Measurements from ENCODE around the gene SPRR1A.

Gene SPRR1A

DNA sequence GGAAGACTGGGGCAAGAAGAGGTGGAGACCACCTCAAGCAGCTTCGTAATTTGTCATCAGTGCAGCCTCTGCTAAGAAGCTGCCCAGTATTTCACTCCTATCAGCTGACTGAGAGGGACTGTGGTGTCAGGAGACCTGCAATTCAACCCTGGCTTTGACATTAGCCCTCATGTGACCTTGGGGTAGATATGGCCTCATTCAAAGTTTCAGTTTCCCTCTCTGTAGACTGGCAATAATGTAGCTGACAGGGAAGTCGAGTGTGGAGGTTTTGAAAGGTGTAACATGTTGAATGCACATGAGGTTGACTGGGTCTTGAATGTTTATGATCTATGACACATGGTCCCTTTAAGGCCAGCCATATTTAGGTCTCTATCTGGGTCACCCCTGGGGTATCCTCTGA, 15.6 kb upstream of the SPRR1A start:
- H3K4me3 ChIP-seq (replicated peaks; ENCODE audit: low read depth, low read length): no peak overlapping the region
- TF ChIP-seq, protein P1, sequence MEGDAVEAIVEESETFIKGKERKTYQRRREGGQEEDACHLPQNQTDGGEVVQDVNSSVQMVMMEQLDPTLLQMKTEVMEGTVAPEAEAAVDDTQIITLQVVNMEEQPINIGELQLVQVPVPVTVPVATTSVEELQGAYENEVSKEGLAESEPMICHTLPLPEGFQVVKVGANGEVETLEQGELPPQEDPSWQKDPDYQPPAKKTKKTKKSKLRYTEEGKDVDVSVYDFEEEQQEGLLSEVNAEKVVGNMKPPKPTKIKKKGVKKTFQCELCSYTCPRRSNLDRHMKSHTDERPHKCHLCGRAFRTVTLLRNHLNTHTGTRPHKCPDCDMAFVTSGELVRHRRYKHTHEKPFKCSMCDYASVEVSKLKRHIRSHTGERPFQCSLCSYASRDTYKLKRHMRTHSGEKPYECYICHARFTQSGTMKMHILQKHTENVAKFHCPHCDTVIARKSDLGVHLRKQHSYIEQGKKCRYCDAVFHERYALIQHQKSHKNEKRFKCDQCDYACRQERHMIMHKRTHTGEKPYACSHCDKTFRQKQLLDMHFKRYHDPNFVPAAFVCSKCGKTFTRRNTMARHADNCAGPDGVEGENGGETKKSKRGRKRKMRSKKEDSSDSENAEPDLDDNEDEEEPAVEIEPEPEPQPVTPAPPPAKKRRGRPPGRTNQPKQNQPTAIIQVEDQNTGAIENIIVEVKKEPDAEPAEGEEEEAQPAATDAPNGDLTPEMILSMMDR (IDR thresholded peaks at IDR 0.05; ENCODE audit: low read depth, low read length, missing control alignments): no peak
- DNase-seq (ENCODE audit: extremely low read depth, low read depth): no peak

DNA sequence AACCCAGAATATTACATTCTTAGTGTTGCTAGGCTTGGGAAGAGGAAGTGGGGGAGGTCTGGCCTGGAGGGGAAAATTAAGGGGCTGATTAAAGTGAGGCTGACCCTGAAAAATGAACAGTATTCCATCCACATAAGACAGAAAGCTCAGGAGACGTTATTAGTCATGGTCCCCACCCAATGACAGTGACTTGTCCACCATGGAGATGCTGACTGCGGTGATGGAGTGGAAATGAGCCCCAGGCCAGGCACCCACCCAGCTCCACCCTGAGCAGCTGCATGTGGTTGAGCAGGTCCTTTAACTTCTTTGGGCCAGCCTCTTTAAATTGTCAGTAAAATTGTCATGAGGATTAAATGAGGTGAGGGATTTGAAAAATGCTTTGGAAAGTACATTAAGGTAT, 14.8 kb upstream of the SPRR1A start:
- DNase-seq (ENCODE audit: extremely low read depth, low read depth): no peak

DNA sequence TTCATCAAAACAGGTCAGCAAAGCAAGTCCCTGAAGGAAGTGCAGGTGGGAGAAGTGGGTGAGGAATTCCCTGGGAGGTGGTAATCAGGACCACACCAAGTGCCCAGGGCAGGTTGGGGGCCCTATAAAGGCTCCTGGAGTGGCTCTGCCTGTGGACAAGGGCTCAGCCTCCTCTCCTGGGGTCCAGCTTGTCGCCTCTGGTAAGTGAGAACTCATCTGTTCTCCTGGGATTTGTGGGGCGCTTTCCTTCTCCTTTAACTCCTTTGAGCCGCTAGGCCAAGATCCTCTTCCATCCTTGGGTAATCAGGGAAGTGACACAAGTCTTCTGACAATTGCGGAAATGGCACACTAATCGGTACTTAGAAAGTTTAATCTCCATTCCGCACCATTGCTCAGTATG, 13.4 kb upstream of the SPRR1A start, which contains the start of gene SPRR4:
SPRR4 (plus strand) TSS at position 154 of the 400 bp plus-strand sequence. CDS start 1,243 bp downstream, outside the sequence.
- no peak within 1 kb of the TSS for H3K4me3 ChIP-seq (replicated peaks; ENCODE audit: low read depth, low read length)
- DNase-seq (ENCODE audit: extremely low read depth, low read depth): no peak
- TF ChIP-seq, protein P1 (IDR thresholded peaks at IDR 0.05; ENCODE audit: low read depth, low read length, missing control alignments): no peak

More for the DNA sequence above, 14.8 kb upstream of the SPRR1A start:
- no peak overlapping the region for H3K4me3 ChIP-seq (replicated peaks; ENCODE audit: low read depth, low read length)
- TF ChIP-seq, protein P1 (IDR thresholded peaks at IDR 0.05; ENCODE audit: low read depth, low read length, missing control alignments): no peak

DNA sequence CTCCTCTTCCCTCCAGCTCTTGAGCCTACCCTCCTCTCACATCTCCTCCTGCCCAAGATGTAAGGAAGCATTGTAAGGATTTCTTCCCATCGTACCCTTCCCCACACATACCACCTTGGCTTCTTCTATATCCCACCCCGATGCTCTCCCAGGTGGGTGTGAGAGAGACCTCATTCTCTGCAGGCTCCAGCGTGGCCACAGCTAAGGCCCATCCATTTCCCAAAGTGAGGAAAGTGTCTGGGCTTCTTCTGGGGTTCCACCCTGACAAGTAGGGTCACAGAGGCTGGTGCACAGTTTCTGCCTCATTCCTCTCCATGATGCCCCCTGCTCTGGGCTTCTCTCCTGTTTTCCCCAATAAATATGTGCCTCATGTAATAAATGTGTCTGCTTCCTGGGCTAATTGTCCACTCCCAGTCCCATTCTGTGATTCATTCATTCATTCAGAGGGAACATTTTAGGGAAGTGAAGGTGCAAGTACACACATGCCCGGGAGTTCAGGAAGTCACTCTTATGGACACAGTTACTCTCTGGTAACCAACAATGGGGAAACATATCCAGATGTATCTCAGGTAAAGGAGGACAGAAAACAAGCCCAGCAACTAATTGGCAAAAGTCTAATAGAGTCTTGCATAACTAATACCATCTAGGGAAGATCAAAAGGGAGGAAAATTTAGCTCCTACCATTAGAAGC, 11.5 kb upstream of the SPRR1A start:
- TF ChIP-seq, protein P1 (IDR thresholded peaks at IDR 0.05; ENCODE audit: low read depth, low read length, missing control alignments): no peak
- DNase-seq (ENCODE audit: extremely low read depth, low read depth): no peak

DNA sequence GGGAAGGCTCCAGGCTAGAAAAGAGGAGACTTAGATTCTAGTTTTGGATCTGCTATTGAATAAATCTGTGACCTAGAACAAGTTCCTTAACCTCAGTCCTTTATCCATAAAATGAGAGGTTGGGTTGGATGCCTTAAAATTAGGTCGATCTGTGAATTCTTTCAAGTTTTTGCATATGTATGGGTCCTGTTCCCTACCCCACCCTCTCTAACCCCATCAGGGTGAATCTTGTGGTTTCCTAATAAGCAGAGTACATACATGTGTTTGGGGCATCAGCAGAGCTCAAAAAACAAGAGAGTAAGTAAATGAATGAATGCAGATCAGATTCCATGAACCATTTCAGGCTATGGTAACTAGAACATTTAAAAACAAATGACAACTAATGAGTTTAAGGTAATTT, 7.2 kb upstream of the SPRR1A start:
- no peak for DNase-seq (ENCODE audit: extremely low read depth, low read depth)

More for the DNA sequence above, 11.5 kb upstream of the SPRR1A start:
- no peak overlapping the region for H3K4me3 ChIP-seq (replicated peaks; ENCODE audit: low read depth, low read length)

DNA sequence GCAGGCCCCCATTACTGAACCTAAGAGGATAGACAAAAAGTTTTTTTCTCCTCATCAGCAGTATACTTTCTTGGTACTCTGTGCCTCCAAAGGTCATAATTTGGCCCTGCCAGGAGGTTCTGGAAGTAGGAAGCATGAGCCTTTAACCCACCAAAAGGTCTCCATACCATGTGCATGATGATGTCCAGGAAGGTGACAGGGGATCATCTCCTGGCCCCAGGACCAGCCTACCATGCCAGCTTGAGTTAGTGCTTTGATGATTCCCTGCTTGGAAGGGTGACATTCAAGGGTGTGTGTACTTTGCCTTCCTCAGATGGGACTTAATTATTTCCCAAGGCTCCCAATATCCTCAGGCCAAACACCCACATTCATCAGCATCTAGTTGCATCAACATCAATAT, 6.3 kb upstream of the SPRR1A start:
- TF ChIP-seq, protein P1 (IDR thresholded peaks at IDR 0.05; ENCODE audit: low read depth, low read length, missing control alignments): no peak
- DNase-seq (ENCODE audit: extremely low read depth, low read depth): no peak
- no peak overlapping the region for H3K4me3 ChIP-seq (replicated peaks; ENCODE audit: low read depth, low read length)

More for the DNA sequence above, 7.2 kb upstream of the SPRR1A start:
- TF ChIP-seq, protein P1 (IDR thresholded peaks at IDR 0.05; ENCODE audit: low read depth, low read length, missing control alignments): no peak
- no peak overlapping the region for H3K4me3 ChIP-seq (replicated peaks; ENCODE audit: low read depth, low read length)

All from HFF-Myc (cell line).